IPS-11a (cell line): ENCODE measurements around the gene ANO9.
"Not testable (repeated sequence)": the region's sequence is repeated elsewhere in the genome, so short reads cannot be mapped to it uniquely, and the experiment has no call there.

ENCODE experiments used
- H3K4me3 ChIP-seq: one replicate; pipeline ENCODE4 v1.5.1; 2013; ENCODE audit warnings: low read depth, low read length, control low read depth

Gene ANO9

GRCh38 chr11:405323-405953 is 36.4 kb downstream of the ANO9 start:
- H3K4me3 ChIP-seq: no peak overlapping the region

GRCh38 chr11:404551-405264 is 37.1 kb downstream of the ANO9 start:
- H3K4me3 ChIP-seq: no peak overlapping the region

- H3K4me3 ChIP-seq: no peak overlapping the region
Measured at GRCh38 chr11:403761-404431, 37.9 kb downstream of the ANO9 start.

GRCh38 chr11:403021-403760 is 38.6 kb downstream of the ANO9 start:
- no peak overlapping the region for H3K4me3 ChIP-seq

- H3K4me3 ChIP-seq: not testable (repeated sequence)
Measured at GRCh38 chr11:401196-401595, 40.6 kb downstream of the ANO9 start.

- no peak overlapping the region for H3K4me3 ChIP-seq
Measured at GRCh38 chr11:400241-400689, 41.5 kb downstream of the ANO9 start.

- no peak overlapping the region for H3K4me3 ChIP-seq
Measured at GRCh38 chr11:399731-400211, 42.0 kb downstream of the ANO9 start.

- H3K4me3 ChIP-seq: no peak overlapping the region
Measured at GRCh38 chr11:398826-399225, 43.0 kb downstream of the ANO9 start.

- no peak overlapping the region for H3K4me3 ChIP-seq
Measured at GRCh38 chr11:396948-397548, 44.8 kb downstream of the ANO9 start.

GRCh38 chr11:396511-396947 is 45.3 kb downstream of the ANO9 start:
- no peak overlapping the region for H3K4me3 ChIP-seq

GRCh38 chr11:395866-396265 is 45.9 kb downstream of the ANO9 start:
- H3K4me3 ChIP-seq: no peak overlapping the region

GRCh38 chr11:394858-395655 is 46.8 kb downstream of the ANO9 start:
- peak overlapping the region; percentile 28 for H3K4me3 ChIP-seq

- peak within 1 kb of the TSS; percentile 28 for H3K4me3 ChIP-seq
Measured at GRCh38 chr11:394034-394857, 47.6 kb downstream of the ANO9 start, which contains the start of gene PKP3. PKP3 (plus strand) TSS chr11:394209; CDS start chr11:394293, 84 bp downstream.

- H3K4me3 ChIP-seq: no peak overlapping the region
Measured at GRCh38 chr11:393219-394033, 48.4 kb downstream of the ANO9 start.

- H3K4me3 ChIP-seq: no peak overlapping the region
Measured at GRCh38 chr11:392102-392777, 49.6 kb downstream of the ANO9 start.

GRCh38 chr11:391117-392017 is 50.4 kb downstream of the ANO9 start:
- no peak overlapping the region for H3K4me3 ChIP-seq

- no peak overlapping the region for H3K4me3 ChIP-seq
Measured at GRCh38 chr11:390175-390574, 51.6 kb downstream of the ANO9 start.
